Activated CD8-positive, alpha-beta memory T cell treated with anti-CD3 and anti-CD28 coated beads, Interleukin-2, amount 10 ng/mL, durations not matched to agents 7 days and 5 days (primary cell): ENCODE measurements around the gene TRIM31. TPM values are rescaled to one million over a fixed set of nuclear protein-coding genes. Genes with fewer than 3 reads are reported as not detected.

Experiments used
- ATAC-seq: fragments of 150-1000 bp; cut with Tn5 transposase; one replicate; pipeline ENCODE4 v1.10.0; 2021; ENCODE audit warnings: moderate library complexity
- CTCF ChIA-PET: fragments of 350-600 bp; sonication (Branson Sonifier 250); formaldehyde crosslinking; loops from one replicate; lab custom pipeline; 2021; ENCODE audit warnings: antibody characterized with exemption; lab: Charles Lee
- DNase-seq: peaks from one replicate; pipeline ENCODE4 v3.0.0-alpha.2; 2020
- H3K27ac Mint-ChIP-seq: one replicate; pipeline ENCODE4 v1.8.0; 2021; ENCODE audit warnings: mild to moderate bottlenecking, mixed read lengths
- H3K27me3 Mint-ChIP-seq: one replicate; pipeline ENCODE4 v1.8.0; 2021; ENCODE audit warnings: mixed read lengths
- H3K36me3 Mint-ChIP-seq: one replicate; pipeline ENCODE4 v1.8.0; 2021; ENCODE audit warnings: mild to moderate bottlenecking, mixed read lengths
- H3K4me1 Mint-ChIP-seq: one replicate; pipeline ENCODE4 v1.8.0; 2021; ENCODE audit warnings: mixed read lengths
- H3K4me3 Mint-ChIP-seq: one replicate; pipeline ENCODE4 v1.8.0; 2021; ENCODE audit warnings: mild to moderate bottlenecking, moderate library complexity, mixed read lengths
- H3K9me3 Mint-ChIP-seq: one replicate; pipeline ENCODE4 v1.8.0; 2022; ENCODE audit warnings: low read depth, mixed read lengths
- total RNA-seq, 2 experiments: library from RNA; stranded (reverse); gene quantifications; one replicate each; pipeline ENCODE4 v1.2.3, GENCODE V29; 2021

TRIM31 gene, protein sequence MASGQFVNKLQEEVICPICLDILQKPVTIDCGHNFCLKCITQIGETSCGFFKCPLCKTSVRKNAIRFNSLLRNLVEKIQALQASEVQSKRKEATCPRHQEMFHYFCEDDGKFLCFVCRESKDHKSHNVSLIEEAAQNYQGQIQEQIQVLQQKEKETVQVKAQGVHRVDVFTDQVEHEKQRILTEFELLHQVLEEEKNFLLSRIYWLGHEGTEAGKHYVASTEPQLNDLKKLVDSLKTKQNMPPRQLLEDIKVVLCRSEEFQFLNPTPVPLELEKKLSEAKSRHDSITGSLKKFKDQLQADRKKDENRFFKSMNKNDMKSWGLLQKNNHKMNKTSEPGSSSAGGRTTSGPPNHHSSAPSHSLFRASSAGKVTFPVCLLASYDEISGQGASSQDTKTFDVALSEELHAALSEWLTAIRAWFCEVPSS
- total RNA-seq = not detected

DNA sequence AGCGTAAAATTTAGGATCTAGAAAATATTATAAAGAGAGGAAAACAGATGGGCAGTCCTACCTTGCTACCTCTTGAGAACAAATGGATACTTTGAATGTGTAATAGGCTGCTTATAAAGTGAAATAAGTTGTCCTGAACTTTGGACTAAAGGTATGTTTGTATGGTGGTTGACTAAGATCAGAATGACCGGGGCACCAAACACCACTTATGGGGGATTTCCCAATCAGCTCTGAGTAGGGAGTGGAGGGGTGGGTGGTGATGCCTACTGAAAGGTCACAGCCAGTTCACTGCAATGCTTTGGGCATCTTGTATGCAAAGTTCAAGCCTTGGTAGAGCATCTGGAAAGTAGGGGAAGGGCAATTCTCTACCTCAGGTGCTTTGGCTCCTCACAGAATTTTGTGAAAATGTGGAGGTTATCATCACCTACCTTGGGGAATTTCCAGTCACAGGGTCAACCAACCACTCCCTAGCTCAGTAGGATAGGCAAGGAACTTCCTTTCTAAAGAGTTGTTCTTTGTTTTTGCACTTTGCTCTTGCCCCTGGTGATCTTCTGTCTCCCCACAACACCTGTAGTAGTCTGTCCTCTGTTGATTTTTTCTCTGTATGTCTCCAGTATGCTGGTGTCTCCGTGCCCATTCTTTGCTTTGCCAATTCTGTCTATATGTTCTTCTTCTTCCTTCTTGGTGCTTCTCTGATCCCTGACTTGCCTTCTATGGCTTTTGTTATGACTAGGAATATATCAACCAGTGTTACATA lies at the start of gene TRIM31:
TRIM31 (minus strand) TSS at position 88 of the 757 bp plus-strand sequence. CDS start 285 bp downstream, outside the sequence.
- H3K4me3 Mint-ChIP-seq = no peak within 1 kb of the TSS
- H3K36me3 Mint-ChIP-seq = no peaks in the 10 kb centered on the region
- no peaks in the 10 kb centered on the region for H3K9me3 Mint-ChIP-seq
- CTCF ChIA-PET = interaction anchor here (1.0 to 1.9 kb wide), 2 partner anchors 11 to 18 kb away, joined by 4 to 8 read pairs; no protein-coding TSS in a partner anchor
- ATAC-seq = no peak
- H3K4me1 Mint-ChIP-seq = peaks cover 7% of the 10 kb centered on the region
- no peak for DNase-seq
- H3K27me3 Mint-ChIP-seq = peaks cover 64% of the 10 kb centered on the region
- H3K27ac Mint-ChIP-seq = no peak within 1 kb of the TSS

DNA sequence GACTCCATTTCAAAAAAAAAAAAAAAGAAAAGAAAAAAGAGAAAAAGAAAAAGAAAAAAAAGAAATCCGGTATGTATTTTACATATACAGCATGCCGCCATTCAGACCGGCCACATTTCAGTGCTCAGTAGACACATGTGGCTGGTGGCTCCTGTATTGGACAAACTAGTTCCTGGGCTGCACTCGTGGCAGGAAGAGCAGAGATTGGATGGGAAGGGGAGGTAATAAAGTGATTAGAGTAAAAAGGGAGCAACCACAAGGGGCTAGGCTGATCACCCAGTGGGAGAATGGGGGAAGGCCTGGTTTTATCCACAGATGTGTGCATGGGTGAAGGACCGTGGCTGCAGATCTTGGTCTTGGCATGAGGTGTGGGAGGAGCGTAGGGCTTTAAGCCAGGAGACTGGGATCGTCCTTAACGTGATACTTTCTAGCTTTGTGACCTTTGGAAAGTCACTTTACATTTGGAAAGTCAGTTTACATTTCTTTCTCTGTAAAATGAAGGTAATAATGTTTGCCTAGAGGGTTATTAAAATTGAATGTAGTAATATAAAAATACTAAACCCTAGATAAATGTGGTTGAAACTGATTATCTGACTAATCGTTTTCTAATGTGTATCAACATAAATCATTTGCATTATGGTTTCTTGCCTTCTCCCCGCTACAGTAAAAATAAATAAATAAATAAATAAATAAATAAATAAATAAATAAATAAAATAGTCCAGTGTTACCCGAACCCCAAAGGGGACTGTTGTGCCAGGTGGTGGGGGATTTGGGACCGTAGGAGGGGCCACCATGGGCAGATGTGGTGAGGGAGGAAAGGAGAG lies 49.6 kb upstream of the TRIM31 start:
- Mint-ChIP-seq H3K4me3 (no peak overlapping the region), H3K36me3 (no peaks in the 10 kb centered on the region), H3K27ac (no peak overlapping the region), H3K27me3 (peaks cover 32% of the 10 kb centered on the region), H3K4me1 (peaks cover 36% of the 10 kb centered on the region), H3K9me3 (no peaks in the 10 kb centered on the region)
- DNase-seq (no peak), ATAC-seq (no peak)
- CTCF ChIA-PET = no interaction called here

DNA sequence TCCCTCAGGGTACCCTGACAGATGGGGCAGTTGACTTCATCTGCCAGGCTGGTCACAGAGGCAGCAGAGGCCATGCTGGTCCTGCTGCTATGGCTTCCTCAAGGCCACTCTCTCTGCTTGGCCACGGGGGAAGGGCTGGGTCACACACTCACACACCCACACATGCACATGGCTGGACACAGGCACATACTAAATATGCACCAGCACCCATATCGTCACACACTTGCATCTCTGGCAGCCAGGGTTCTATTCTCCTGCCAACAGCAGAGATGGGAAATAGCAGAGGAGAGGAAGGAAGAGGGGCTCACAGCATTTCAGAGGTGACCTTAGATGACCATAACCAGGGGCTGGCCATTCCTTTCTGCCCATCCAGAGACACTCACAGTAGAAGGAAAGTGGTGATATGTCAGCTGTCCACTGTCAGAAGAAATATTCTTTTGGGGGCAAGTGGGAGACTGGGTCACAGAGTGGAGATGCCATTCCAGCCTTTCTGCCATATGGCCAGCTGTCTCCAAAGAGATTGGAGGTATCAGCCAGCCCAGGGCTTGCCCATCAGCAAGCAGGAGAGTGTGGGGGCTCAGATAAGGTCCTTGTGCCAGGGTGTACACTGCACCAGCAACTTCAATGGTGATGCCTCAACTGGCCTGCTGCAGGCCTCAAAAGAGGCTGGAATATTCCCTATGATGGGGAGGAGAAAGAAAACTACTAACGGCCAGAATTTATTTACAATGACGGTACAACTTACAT lies 48.1 kb upstream of the TRIM31 start, which contains the start of gene TRIM10:
TRIM10 (minus strand) TSS at position 427 of the 747 bp plus-strand sequence; CDS start at position 74, 353 bp downstream.
- no peak within 1 kb of the TSS for H3K27ac Mint-ChIP-seq
- peaks cover 28% of the 10 kb centered on the region for H3K4me1 Mint-ChIP-seq
- H3K9me3 Mint-ChIP-seq = no peaks in the 10 kb centered on the region
- CTCF ChIA-PET = no interaction called here
- no peak within 1 kb of the TSS for H3K4me3 Mint-ChIP-seq
- H3K36me3 Mint-ChIP-seq = no peaks in the 10 kb centered on the region
- DNase-seq (no peak), ATAC-seq (no peak)
- peaks cover 35% of the 10 kb centered on the region for H3K27me3 Mint-ChIP-seq

DNA sequence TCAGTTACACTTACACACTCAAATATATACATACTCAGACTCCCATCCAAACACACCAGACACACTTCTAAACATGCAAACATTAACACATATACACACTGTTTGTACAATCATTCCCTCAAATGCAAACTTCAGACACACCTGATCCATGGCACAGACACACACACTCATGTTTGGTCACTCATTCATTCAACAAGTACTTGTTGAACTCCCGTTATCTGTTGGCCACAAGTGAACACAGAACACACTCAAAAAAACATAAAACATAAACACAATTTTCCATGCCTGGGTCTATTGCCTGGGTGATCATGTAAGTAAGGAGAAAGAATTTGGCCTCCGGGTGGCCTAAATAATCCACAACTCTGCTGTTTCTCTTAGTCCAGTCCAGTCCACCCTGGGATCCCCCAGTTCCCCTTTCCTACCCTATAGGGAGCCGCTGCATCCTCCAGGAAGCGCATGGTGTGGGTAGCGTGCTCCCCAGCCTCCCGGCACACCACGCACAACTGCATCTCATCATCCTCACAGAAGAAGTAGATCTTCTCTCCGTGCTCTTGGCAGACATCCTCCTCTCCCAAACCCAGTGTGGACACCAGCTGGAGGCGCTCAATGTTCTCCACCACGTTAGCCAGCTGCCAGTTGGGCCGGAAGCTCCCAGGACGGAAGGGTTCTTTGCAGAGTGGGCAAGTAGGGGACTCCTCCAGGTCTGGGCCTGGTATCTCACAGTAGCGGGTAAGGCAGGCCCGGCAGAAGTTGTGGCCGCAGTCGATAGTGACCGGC lies 47.3 kb upstream of the TRIM31 start:
- H3K27ac Mint-ChIP-seq = no peak overlapping the region
- ATAC-seq = no peak

DNA sequence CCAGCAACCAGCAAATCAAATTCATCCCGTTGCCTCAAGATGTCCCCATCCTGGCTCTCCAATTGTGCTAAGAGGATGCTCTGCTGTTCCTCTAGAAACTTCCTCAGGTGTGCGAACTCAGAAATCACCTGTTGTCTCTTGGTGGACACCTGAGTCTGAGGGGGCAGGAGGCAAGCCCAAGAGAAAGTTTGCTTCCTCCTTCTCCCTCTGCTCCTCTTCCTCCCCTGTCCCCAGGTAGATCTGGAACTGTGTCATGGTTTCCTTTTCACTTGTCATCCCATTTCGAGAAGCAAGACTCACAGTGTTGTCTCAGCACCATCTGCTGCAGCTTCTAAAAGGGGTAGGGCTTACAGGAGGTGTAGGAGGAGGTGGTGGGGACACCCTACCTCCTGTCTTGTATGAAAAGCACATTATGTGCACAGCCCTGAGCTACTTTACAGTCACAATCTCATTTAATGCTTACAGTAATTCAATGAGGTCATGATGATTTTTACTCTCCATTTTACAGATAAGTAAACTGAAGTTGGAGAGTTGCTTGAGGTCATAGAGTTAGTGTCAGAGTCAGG lies 45.7 kb upstream of the TRIM31 start:
- Mint-ChIP-seq H3K9me3 (no peaks in the 10 kb centered on the region), H3K27me3 (peaks cover 38% of the 10 kb centered on the region), H3K27ac (no peak overlapping the region), H3K4me3 (no peak overlapping the region), H3K4me1 (peaks cover 25% of the 10 kb centered on the region), H3K36me3 (no peaks in the 10 kb centered on the region)
- ATAC-seq (no peak), DNase-seq (no peak)
- CTCF ChIA-PET = no interaction called here

More for the DNA sequence above, 47.3 kb upstream of the TRIM31 start:
- H3K4me1 Mint-ChIP-seq = peaks cover 28% of the 10 kb centered on the region
- no peak for DNase-seq
- CTCF ChIA-PET = no interaction called here
- peaks cover 38% of the 10 kb centered on the region for H3K27me3 Mint-ChIP-seq
- no peaks in the 10 kb centered on the region for H3K9me3 Mint-ChIP-seq
- no peak overlapping the region for H3K4me3 Mint-ChIP-seq
- no peaks in the 10 kb centered on the region for H3K36me3 Mint-ChIP-seq

DNA sequence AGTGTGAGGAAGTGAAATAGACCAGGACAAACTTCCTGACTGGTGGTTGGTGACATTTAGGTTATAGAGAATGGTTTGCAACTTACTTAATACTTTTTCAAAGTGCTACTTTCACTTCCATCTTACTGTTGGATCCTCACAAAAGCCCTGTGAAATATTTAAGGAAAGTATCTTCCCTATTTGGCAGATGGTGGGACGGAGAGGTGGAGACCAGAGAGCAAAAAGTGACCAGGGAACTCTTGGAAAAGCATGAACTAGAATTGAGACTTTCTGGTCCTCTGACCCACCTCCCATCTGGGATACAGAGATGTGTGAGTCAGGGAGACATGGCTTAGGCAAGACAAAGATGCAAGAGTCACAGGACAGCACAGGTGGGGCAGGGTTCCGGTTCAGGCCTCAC lies 45.1 kb upstream of the TRIM31 start:
- H3K36me3 Mint-ChIP-seq = no peaks in the 10 kb centered on the region
- H3K9me3 Mint-ChIP-seq = no peaks in the 10 kb centered on the region
- peaks cover 41% of the 10 kb centered on the region for H3K27me3 Mint-ChIP-seq
- H3K4me3 Mint-ChIP-seq = no peak overlapping the region
- peaks cover 20% of the 10 kb centered on the region for H3K4me1 Mint-ChIP-seq
- DNase-seq (no peak), ATAC-seq (no peak)
- CTCF ChIA-PET = no interaction called here
- H3K27ac Mint-ChIP-seq = no peak overlapping the region

DNA sequence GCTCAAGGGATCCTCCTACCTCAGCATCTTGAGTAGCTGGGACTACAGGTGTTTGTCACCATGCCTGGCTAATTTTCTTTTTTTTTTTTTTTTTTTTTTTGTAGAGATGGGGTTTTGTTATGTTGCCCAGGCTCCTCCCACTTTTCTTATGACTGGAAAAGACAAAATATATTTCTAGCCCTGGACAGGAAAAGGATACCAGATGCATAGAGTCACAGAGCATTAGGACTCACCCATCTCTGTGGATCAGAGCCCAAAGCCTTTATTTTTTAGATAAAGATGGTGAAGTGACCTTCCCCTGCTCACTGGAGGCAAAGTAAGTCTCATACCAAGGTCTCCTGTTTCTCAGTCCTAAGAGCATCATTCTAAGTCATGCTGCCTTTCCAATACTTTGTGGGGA lies 44.7 kb upstream of the TRIM31 start:
- DNase-seq (no peak), ATAC-seq (no peak)
- Mint-ChIP-seq H3K27me3 (peaks cover 42% of the 10 kb centered on the region), H3K9me3 (no peaks in the 10 kb centered on the region), H3K27ac (no peak overlapping the region), H3K4me3 (no peak overlapping the region), H3K4me1 (peaks cover 18% of the 10 kb centered on the region), H3K36me3 (no peaks in the 10 kb centered on the region)
- CTCF ChIA-PET = no interaction called here

DNA sequence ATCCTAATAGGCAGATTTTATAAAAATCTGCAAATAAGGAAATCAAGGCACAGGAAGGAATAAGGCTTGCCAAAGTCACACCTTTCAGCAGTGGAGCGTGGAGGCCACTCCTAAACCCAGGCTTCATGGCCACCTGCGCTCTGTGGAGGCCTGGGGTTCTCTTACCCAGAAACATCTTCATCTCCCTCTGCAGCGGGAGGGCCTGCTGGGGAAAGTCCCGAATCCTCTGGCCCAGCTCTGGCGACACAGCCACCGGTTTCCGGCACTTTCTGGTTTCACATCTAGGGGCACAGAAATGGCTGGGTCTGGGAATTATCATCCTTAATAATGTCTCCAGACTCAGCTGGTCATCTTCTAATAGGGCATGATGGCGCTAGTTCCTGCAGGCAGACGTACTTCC lies 43.9 kb upstream of the TRIM31 start:
- Mint-ChIP-seq H3K27ac (no peak overlapping the region), H3K4me1 (peaks cover 14% of the 10 kb centered on the region), H3K27me3 (peaks cover 45% of the 10 kb centered on the region), H3K9me3 (no peaks in the 10 kb centered on the region), H3K36me3 (no peaks in the 10 kb centered on the region), H3K4me3 (no peak overlapping the region)
- CTCF ChIA-PET = no interaction called here
- DNase-seq (no peak), ATAC-seq (no peak)

DNA sequence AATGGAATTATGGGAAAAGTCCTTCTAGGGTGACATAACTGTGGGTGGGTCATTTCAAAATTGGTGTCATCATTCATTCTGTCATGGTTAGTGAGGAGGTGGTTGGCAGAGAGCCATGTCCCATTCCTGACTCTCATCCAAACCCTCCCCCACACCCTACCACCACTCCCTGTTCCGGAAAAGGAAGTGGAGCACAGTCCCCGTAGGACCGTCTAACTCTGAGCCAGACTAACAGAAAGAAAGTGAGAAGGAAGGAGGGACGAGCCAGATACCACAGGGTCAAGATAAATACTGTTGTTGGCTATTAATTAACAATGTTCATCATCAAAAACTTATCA lies 43.3 kb upstream of the TRIM31 start:
- DNase-seq = no peak
- H3K27me3 Mint-ChIP-seq = peaks cover 45% of the 10 kb centered on the region
- H3K27ac Mint-ChIP-seq = no peak overlapping the region
- CTCF ChIA-PET = no interaction called here
- ATAC-seq = no peak
- H3K9me3 Mint-ChIP-seq = no peaks in the 10 kb centered on the region
- H3K4me3 Mint-ChIP-seq = no peak overlapping the region
- peaks cover 20% of the 10 kb centered on the region for H3K4me1 Mint-ChIP-seq
- H3K36me3 Mint-ChIP-seq = no peaks in the 10 kb centered on the region

DNA sequence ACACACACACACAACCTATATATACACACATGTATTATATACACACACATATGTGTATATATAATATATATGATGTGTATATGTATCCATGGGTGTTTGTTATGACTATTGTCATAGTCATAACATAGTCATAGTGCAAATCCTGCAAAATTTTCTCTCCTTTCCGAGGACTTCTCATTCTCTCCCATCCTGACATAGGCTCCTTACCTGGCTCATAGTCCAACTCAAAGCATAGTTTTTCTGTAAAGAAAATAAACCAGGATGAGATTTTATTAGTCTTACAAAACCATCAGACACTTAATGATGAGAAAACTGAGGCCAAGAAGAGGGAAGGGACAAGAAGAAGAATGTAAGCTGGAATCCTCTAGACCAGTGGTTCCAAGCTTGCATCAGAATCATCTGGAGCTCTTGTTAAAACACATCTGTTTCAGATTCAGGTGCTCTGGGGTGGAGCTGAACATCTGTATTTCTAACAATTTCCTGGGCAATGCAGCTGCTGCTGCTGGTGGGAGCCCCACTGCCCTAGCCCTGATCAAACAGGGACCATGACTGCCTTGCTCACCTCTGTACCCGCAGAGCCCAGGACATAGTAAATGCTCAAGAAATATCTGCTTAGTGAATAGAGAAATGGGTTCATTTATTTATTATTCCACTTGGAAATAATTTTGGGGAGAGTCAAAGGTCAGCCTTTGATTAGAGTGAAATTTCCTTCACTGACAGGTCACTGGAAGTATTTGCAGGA lies 42.8 kb upstream of the TRIM31 start:
- no peak overlapping the region for H3K4me3 Mint-ChIP-seq
- H3K27ac Mint-ChIP-seq = no peak overlapping the region
- H3K36me3 Mint-ChIP-seq = no peaks in the 10 kb centered on the region
- DNase-seq = no peak
- CTCF ChIA-PET = no interaction called here
- no peak for ATAC-seq
- H3K9me3 Mint-ChIP-seq = no peaks in the 10 kb centered on the region
- H3K4me1 Mint-ChIP-seq = peaks cover 20% of the 10 kb centered on the region
- peaks cover 47% of the 10 kb centered on the region for H3K27me3 Mint-ChIP-seq

DNA sequence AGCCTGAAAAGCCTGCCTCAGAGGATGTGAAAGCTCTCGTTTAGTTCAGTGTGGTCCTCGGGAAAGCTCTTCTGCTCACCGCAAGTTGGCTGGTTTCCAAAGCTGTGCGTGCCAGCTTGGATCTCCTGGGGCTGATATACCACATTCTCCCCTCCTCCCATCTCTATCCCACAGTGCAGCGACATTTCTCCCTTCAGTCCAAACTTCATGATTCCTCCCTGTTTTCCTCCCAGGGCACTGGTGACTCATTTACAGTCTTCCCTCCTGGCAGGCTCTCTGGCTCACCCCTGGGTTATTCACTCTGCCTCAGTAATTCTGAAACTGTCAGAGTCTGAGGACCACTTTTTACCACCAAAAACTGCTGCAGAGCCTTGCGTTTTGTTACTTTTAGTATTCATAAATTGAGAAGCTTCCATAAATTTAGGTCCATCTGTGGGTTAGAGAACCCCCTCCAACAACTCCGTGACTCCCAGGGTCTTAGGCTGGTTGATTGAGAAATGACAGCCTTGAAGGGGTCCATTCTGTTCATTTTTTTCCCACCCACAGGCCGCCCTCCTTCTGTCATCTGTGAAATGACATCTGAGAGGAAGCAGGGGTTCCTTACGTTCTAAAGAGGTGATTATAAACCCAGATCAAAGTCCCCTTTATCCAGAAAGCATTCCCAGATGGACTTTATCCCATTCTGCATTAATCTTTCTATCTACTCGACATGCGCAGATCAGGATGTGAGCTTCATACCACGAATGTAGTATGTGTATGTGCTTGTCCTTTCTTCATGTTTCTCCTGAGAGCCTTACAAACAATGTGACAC lies 42.0 kb upstream of the TRIM31 start:
- Mint-ChIP-seq H3K4me1 (peaks cover 22% of the 10 kb centered on the region), H3K4me3 (no peak overlapping the region), H3K27ac (no peak overlapping the region), H3K9me3 (no peaks in the 10 kb centered on the region), H3K36me3 (no peaks in the 10 kb centered on the region), H3K27me3 (peaks cover 52% of the 10 kb centered on the region)
- ATAC-seq (no peak), DNase-seq (no peak)
- CTCF ChIA-PET = interaction anchor here (1.3 kb wide), 1 partner anchor 24 kb away, joined by 3 read pairs; no protein-coding TSS in a partner anchor
